Inflammatory macrophage treated with lipopolysaccharide for 4 hours (primary cell): ENCODE measurements around the gene HOXB3.

Experiments used
- DNase-seq: peaks from one replicate; pipeline ENCODE4 v3.0.0-alpha.2; 2020

HOXB3 gene

GRCh38 chr17:48567209-48567608 is 22.8 kb downstream of the HOXB3 start:
- no peak for DNase-seq

- no peak for DNase-seq
Measured at GRCh38 chr17:48566717-48567116, 23.3 kb downstream of the HOXB3 start.

GRCh38 chr17:48565925-48566710 is 23.9 kb downstream of the HOXB3 start:
- no peak for DNase-seq

- DNase-seq, result no peak
Measured at GRCh38 chr17:48565022-48565554, 25.0 kb downstream of the HOXB3 start.

GRCh38 chr17:48564188-48565021 is 25.6 kb downstream of the HOXB3 start:
- no peak for DNase-seq

GRCh38 chr17:48563867-48564187 is 26.2 kb downstream of the HOXB3 start:
- DNase-seq, result no peak

- no peak for DNase-seq
Measured at GRCh38 chr17:48563385-48563838, 26.6 kb downstream of the HOXB3 start.

- no peak for DNase-seq
Measured at GRCh38 chr17:48562934-48563333, 27.1 kb downstream of the HOXB3 start.

GRCh38 chr17:48561884-48562810 is 27.9 kb downstream of the HOXB3 start:
- no peak for DNase-seq

- no peak for DNase-seq
Measured at GRCh38 chr17:48559840-48560817, 29.9 kb downstream of the HOXB3 start.

GRCh38 chr17:48559122-48559839 is 30.8 kb downstream of the HOXB3 start:
- no peak for DNase-seq

- no peak for DNase-seq
Measured at GRCh38 chr17:48558831-48559121, 31.3 kb downstream of the HOXB3 start.

- DNase-seq, result no peak
Measured at GRCh38 chr17:48558057-48558830, 31.8 kb downstream of the HOXB3 start.

GRCh38 chr17:48556576-48557401 is 33.3 kb downstream of the HOXB3 start:
- no peak for DNase-seq

- DNase-seq, result no peak
Measured at GRCh38 chr17:48556229-48556575, 33.8 kb downstream of the HOXB3 start.

- no peak for DNase-seq
Measured at GRCh38 chr17:48555258-48556228, 34.5 kb downstream of the HOXB3 start.

GRCh38 chr17:48554412-48555257 is 35.4 kb downstream of the HOXB3 start:
- DNase-seq, result no peak
